Cardiac fibroblast (primary cell): ENCODE measurements around the gene STARD5.

Experiments
- DNase-seq, 2 donors: peaks; one replicate each; pipeline versions ENCODE4 v3.0.0 to v3.0.0-alpha.2; 2010; ENCODE audit warnings: low read depth in 2 of 2
- H3K4me3 ChIP-seq, 2 donors: replicated peaks in 1 of 2; 1 replicate in 1 of 2; 2 replicates in 1 of 2; pipeline ENCODE4 v1.5.1; 2011; ENCODE audit warnings: low read depth in 2 of 2, low read length in 2 of 2, mild to moderate bottlenecking in 2 of 2, moderate library complexity in 1 of 2
- TF ChIP-seq, protein P1 (sequence below): IDR thresholded peaks from one replicate; pipeline ENCODE4 v1.5.1; 2011; ENCODE audit warnings: low read depth, mild to moderate bottlenecking, low read length, inconsistent platforms

The STARD5 gene

DNA sequence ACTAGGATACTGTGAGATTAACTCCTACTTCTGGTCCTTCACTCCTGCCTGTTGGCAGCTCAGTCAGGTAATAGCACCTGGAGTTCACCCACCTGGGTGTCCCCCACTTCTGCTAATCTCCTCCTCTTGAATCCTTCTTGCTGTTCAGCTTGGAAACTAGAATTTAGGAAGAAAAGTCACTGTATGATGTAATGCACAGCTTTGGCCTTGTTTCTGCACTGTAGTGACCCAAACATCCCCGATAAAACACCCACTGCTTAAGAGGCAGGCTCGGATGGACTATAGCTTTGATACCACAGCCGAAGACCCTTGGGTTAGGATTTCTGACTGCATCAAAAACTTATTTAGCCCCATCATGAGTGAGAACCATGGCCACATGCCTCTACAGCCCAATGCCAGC lies 24.8 kb downstream of the STARD5 start:
- TF ChIP-seq, protein P1, sequence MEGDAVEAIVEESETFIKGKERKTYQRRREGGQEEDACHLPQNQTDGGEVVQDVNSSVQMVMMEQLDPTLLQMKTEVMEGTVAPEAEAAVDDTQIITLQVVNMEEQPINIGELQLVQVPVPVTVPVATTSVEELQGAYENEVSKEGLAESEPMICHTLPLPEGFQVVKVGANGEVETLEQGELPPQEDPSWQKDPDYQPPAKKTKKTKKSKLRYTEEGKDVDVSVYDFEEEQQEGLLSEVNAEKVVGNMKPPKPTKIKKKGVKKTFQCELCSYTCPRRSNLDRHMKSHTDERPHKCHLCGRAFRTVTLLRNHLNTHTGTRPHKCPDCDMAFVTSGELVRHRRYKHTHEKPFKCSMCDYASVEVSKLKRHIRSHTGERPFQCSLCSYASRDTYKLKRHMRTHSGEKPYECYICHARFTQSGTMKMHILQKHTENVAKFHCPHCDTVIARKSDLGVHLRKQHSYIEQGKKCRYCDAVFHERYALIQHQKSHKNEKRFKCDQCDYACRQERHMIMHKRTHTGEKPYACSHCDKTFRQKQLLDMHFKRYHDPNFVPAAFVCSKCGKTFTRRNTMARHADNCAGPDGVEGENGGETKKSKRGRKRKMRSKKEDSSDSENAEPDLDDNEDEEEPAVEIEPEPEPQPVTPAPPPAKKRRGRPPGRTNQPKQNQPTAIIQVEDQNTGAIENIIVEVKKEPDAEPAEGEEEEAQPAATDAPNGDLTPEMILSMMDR, result no peak
- DNase-seq, result no peak
- no peak overlapping the region for H3K4me3 ChIP-seq

DNA sequence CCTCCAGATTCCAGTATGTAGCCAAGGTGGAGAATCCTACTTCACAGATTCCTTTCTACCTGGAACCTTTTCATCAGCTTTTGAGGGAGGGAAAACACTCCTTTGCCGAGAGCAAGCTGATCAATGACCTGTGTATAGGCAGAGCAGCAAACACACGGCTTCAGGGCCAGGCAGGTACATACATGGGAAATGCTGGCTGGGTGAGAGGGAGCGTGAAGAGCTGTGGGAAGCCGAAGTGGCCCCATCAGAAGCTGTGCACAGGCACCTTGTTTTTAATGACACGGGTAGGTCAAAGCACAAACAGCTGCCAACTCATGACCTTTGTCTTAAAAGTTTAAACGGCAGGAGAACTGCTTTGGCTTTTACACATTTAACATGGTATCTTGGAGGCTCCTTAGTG lies 25.3 kb downstream of the STARD5 start:
- TF ChIP-seq, protein P1, result no peak
- no peak overlapping the region for H3K4me3 ChIP-seq
- DNase-seq, result no peak

DNA sequence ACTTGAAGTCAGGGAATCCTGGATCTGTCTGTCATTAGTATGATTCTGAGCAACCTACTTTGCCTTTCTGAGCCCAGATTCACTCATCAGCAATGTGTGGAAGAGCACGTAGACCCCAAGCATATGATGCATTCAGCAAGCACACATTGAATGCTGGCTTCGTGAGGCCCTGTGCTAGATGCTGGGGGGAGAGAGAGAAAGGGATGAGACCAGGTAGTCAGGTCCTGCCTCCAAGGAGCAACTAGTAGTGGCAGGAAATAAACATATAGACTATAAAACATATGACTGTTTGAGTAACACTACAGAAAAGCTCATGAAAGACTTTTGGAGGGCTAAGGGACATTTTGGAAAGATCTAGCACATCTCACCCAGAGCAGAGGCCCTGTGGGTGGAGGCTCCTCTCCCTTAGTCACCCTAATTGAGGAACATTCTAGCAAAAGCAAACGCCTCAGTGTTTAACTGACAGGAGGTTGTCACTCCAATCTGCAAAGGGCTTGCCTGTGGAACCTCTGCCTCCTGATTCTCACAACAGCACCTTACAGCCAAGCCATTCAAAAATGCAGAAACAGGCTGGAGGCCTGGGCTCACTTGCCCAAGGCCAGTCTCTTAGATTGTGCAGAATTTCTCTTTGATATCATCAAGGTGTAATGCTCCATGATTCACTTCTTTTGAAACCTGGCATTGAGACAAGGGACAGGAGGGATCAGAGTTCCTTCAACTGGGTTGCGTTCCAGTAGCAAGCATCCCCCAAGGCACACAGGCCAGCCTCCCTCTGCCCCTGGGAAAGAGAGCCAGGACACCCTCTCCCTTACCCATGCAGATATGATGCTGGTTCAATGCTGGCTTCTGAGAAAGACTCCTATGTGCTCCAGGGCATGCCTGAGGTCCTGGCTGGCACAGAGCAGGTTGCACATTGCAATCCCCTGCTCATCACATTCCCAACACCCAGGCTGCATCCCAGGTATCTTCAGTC lies 26.1 kb downstream of the STARD5 start:
- DNase-seq, result no peak
- H3K4me3 ChIP-seq, result no peak overlapping the region
- TF ChIP-seq, protein P1, result no peak

DNA sequence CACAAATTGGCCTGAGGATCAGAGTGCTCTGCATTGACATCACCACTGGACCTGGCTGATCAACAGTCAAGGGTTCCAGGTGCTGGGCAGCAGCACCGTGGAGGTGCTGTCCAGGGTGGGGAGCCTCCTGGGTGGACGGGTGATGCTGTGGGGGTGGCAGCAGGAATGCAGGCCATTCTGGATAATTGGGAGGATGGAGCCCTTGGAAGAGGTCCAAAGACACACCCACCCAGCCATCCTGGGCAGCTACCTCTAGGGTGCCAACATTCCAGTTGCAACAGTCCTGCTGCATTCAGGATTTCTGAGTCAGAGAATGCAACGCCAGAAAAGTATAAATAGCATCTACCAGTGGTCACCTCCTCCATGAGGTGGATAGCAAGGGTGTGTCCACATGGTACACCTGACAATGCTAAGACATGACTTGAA lies 26.8 kb downstream of the STARD5 start:
- DNase-seq, result peak; percentile 55 to 63
- TF ChIP-seq, protein P1, result no peak
- H3K4me3 ChIP-seq, result no peak overlapping the region

DNA sequence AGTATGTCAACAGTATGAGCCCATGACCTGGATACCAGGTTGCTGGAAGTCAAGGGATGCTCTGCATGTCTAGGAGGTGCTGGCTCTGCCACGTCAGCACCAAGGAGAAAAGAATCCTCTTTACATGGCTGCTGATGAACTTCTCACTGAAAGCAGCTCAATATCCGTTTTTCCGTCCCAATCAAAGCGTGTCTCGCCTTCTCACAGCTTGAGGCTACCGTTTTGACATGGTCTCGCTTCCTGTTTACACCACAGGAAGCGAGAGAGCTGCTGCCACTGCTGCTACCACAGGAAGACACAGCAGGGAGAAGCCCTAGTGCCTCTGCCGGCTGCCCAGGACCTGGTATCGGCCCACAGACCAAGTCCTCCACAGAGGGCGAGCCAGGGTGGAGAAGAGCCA lies 27.3 kb downstream of the STARD5 start:
- TF ChIP-seq, protein P1, result no peak
- no peak overlapping the region for H3K4me3 ChIP-seq
- no peak for DNase-seq

DNA sequence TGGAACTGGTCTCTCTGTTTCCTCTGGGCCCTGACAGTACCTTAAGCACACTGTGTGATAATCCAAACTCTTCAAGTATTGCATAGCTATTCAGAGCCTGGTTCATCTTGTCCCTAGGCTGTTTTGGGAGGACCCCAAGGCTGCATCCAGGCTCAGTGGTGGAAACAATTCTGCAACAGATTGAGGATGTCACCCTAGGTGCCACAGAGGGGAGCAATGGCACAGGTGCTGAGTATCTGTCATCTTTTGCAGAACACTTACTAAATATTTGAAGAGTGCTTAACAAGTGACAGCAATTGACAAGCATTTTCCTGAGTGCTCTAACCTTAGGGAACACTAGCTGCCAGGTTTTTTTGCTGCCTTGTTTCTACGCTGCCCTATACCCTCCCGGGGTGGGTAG lies 27.8 kb downstream of the STARD5 start:
- TF ChIP-seq, protein P1, result no peak
- no peak for DNase-seq
- H3K4me3 ChIP-seq, result no peak overlapping the region
